ENCODE data around the gene CHST13. TPM values are rescaled to one million over a fixed set of nuclear protein-coding genes. Genes with fewer than 3 reads are reported as not detected.

Gene CHST13
- total and polyA plus RNA-seq, 12 donors = 0.22 to 3.0 (median 0.67) TPM; not detected in 1

Small RNA genes within 50 kb of the gene (small RNA-seq; reads per million reads assigned to genes)
- 0.17 to 0.83 reads per million in 2 donors for gene RNA5SP138

Other genes with a start within 250 kb of the CHST13 start
- 10 to 100 TPM in 7 of 9 donors, 1 to 10 TPM in 2; 2.0 to 22.4 (median 13.5) TPM for gene KLF15, start 166.7 kb upstream of the CHST13 start, total RNA-seq
- 10 to 100 TPM in 1 of 3 donors, 1 to 10 TPM in 2; 3.6 to 10.8 (median 8.3) TPM for gene KLF15, start 166.7 kb upstream of the CHST13 start, polyA plus RNA-seq
- gene CFAP100, start 129.2 kb upstream of the CHST13 start, total RNA-seq = under 1 TPM in 1 of 9 donors, not detected in 8; 0.17 TPM
- not detected for gene CFAP100, start 129.2 kb upstream of the CHST13 start, polyA plus RNA-seq
- 10 to 100 TPM; 25.2 to 45.2 (median 32.5) TPM for gene ZXDC, start 48.3 kb upstream of the CHST13 start, total RNA-seq
- 10 to 100 TPM; 16.4 to 18.4 (median 17.4) TPM for gene ZXDC, start 48.3 kb upstream of the CHST13 start, polyA plus RNA-seq
- under 1 TPM in 2 of 9 donors, not detected in 7; under 0.01 to 0.22 TPM for gene UROC1, start 6.4 kb upstream of the CHST13 start, total RNA-seq
- gene UROC1, start 6.4 kb upstream of the CHST13 start, polyA plus RNA-seq = under 1 TPM in 2 of 3 donors, not detected in 1; 0.03 to 0.04 TPM
- not detected for gene C3orf22, start 34.8 kb downstream of the CHST13 start, total RNA-seq
- gene C3orf22, start 34.8 kb downstream of the CHST13 start, polyA plus RNA-seq = not detected
- gene TXNRD3, start 131.0 kb downstream of the CHST13 start, total RNA-seq = 10 to 100 TPM in 6 of 9 donors, 1 to 10 TPM in 3; 7.3 to 20.8 (median 11.2) TPM
- 10 to 100 TPM in 1 of 3 donors, 1 to 10 TPM in 2; 6.8 to 10.9 (median 7.9) TPM for gene TXNRD3, start 131.0 kb downstream of the CHST13 start, polyA plus RNA-seq
- 10 to 100 TPM; 10.6 to 22.5 (median 17.5) TPM for gene CHCHD6, start 180.1 kb downstream of the CHST13 start, total RNA-seq
- 10 to 100 TPM; 14.9 to 20.0 (median 17.8) TPM for gene CHCHD6, start 180.1 kb downstream of the CHST13 start, polyA plus RNA-seq

All from adrenal gland (tissue), 12 donors.